Measurements from ENCODE around the gene TM7SF3. TPM values are rescaled to one million over a fixed set of nuclear protein-coding genes. Genes with fewer than 3 reads are reported as not detected.
"Not testable (repeated sequence)": the region's sequence is repeated elsewhere in the genome, so short reads cannot be mapped to it uniquely, and the experiment has no call there.

The TM7SF3 gene, protein sequence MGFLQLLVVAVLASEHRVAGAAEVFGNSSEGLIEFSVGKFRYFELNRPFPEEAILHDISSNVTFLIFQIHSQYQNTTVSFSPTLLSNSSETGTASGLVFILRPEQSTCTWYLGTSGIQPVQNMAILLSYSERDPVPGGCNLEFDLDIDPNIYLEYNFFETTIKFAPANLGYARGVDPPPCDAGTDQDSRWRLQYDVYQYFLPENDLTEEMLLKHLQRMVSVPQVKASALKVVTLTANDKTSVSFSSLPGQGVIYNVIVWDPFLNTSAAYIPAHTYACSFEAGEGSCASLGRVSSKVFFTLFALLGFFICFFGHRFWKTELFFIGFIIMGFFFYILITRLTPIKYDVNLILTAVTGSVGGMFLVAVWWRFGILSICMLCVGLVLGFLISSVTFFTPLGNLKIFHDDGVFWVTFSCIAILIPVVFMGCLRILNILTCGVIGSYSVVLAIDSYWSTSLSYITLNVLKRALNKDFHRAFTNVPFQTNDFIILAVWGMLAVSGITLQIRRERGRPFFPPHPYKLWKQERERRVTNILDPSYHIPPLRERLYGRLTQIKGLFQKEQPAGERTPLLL
- total RNA-seq: 64.9 and 105 TPM in 2 replicates

DNA sequence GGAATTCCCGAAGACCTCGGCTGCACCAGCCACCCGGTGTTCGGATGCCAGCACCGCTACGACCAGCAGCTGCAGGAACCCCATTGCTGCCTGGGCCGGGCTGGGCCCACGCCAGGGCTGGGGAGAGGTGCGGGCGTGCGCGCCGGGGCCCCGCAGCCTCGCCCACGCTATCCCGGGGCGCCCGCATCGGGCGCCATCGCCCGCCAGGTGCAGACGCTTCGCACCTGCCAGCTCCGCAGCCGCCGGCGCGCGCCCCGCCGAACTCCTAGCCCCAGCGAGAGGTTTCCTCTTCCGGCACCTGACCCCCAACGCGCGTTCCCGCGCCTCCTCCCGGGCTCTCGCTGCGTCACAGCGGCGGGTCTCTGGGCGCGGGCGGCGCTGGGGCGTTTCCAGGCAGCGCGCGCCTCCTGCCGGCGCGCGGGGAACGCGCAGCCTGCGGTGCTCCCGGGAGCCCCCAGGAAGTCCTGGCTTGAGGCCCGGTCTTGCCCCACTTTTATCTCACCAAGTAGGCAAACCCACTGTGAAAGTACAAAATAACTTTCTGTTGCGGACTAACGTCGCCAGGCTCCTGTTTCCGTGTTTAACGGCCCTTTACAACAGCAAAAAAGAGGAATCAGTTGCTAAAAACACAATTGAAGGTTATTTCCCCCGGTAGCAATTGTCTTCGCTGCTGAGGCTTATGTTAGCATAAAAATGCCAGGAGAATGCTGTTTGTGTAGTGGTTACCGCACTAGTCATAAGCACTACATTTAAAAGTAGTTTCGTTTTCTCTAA is at the start of gene TM7SF3:
Gene TM7SF3 (minus strand): TSS at position 300 of the 774 bp plus-strand sequence. CDS start 216 bp downstream, at position 84.
- no peak for DNase-seq (ENCODE audit: extremely low read depth, low read depth, low spot score)

DNA sequence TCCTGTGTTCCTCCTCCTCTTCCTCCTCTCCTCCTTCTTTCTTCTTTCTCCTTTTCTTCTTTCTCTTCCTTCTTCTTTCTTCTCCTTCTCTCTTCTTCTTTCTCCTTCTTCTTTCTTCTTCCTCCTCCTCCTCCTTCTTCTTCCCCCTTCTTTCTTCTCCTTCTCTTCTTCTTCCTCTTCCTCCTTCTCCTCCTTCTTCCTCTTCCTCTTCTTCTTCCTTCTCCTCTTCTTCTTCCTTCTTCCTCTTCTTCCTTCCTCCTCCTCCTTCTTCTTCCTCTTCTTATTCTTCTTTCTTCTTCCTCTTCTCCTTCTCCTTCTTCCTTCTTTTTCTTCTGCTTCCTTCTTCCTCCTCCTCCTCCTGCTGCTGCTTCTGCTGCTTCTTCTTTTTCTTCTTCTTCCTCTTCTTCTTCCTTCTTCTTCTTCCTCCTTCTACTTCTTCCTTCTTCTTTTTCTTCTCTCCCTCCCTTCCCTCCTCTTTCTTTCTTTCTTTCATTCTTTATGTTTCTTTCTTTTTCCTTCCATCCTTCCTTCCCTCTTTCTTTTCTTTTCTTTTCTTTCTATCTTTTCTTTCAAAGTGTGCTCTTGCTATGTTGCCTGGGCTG is 49.2 kb upstream of the TM7SF3 start:
- DNase-seq (ENCODE audit: extremely low read depth, low read depth, low spot score): no peak

DNA sequence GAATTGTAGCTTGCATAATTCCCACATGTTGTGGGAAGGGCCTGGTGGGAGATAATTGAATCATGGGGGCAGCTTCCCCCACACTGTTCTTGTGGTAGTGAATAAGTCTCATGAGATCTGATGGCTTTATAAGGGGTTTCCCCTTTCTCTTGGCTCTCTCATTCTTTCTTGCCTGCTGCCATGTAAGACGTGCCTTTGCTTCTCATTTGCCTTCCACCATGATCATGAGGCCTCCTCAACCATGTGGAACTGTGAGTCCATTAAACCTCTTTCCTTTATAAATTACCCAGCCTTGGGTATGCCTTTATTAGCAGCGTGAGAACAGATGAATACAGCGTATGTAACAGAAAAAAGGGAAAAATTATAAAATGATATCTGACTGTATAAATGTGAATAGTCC is 47.1 kb upstream of the TM7SF3 start:
- no peak for DNase-seq (ENCODE audit: extremely low read depth, low read depth, low spot score)

DNA sequence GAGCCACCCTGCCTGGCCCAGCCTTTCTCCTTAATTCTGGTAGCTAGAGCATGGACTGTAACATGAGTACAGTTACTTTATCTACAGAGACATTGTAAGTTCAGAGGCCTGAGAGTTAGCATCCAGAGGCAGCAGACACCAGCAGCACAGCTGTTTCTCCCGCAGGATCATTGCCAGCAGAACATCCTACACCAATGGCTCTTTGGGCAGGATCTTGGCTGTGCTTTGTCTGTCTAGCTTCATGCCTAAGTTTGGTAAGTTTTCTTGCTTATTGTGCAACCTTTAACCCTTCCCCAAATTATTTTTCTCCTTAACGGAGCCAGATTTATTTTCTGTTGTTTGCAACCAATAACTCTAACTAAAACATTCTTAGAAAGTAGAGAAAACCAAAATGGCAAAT is 46.6 kb upstream of the TM7SF3 start:
- no peak for DNase-seq (ENCODE audit: extremely low read depth, low read depth, low spot score)

DNA sequence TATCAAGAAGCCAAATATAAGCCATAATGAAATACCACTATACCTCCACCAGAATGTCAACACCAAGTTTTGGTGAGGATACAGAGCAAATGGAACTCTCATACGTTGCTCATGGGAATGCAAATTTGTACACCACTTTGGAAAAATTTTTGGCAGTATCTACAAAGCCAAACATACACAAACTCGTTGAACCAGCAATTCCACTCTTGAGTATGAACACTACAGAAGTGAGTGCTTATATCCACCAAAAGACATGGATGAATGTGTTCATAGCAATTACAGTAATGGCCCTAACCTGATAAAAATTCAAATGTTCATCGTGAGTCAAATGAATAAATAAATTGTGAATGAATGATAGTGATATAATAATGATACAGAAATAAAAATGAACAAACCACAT is 43.4 kb upstream of the TM7SF3 start:
- DNase-seq (ENCODE audit: extremely low read depth, low read depth, low spot score): no peak

DNA sequence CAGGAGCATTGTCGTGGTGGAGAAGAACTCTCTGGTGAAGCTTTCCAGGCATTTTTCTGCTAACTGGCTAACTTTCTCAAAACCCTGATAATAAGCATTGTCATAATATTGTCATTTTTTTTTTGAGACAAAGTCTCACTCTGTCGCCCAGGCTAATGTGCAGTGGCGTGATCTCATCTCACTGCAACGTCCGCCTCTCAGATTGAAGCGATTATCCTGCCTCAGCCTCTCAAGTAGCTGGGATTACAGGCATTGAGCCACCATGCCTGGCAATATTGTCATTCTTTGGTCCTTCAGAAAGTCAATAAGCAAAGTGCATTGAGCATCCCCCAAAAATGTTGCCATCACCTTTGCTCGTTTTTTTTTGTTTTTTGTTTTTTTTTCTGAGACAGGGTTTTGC is 41.8 kb upstream of the TM7SF3 start:
- DNase-seq (ENCODE audit: extremely low read depth, low read depth, low spot score): no peak

DNA sequence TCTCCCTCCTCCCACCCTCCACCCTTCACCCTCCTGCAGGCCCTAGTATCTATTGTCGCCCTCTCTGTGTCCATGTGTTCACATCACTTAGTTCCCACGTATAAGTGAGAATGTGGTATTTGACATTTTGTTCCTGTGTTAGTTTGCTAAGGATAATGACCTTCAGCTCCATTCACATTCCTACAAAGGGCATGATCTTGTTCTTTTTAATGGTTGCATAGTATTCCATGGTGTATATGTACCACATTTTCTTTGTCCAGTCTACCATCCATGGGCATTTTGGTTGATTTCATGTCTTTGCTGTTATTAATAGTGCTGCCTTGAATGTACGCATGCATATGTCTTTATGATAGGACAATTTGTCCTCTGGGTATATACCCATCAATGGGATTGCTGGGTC is 38.6 kb upstream of the TM7SF3 start:
- no peak for DNase-seq (ENCODE audit: extremely low read depth, low read depth, low spot score)

DNA sequence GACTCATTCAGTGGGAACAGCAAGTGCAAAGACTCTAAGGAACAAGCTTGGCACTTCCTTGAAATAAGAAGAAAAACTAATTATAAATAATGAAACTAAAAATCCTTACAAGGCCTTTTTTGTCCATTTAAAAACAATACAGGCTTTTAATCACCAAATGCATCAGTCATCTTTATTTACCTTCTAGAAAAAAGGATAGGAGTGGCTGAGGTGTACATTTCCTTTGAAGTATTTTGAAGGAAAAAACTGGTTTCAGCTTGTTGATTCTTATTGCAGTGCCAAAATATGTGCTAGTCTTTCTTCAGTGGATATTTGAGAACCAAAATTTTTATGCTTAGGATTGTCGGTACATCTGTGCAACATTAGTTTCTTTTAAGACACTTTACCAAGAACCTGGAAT is 38.0 kb upstream of the TM7SF3 start:
- no peak for DNase-seq (ENCODE audit: extremely low read depth, low read depth, low spot score)

DNA sequence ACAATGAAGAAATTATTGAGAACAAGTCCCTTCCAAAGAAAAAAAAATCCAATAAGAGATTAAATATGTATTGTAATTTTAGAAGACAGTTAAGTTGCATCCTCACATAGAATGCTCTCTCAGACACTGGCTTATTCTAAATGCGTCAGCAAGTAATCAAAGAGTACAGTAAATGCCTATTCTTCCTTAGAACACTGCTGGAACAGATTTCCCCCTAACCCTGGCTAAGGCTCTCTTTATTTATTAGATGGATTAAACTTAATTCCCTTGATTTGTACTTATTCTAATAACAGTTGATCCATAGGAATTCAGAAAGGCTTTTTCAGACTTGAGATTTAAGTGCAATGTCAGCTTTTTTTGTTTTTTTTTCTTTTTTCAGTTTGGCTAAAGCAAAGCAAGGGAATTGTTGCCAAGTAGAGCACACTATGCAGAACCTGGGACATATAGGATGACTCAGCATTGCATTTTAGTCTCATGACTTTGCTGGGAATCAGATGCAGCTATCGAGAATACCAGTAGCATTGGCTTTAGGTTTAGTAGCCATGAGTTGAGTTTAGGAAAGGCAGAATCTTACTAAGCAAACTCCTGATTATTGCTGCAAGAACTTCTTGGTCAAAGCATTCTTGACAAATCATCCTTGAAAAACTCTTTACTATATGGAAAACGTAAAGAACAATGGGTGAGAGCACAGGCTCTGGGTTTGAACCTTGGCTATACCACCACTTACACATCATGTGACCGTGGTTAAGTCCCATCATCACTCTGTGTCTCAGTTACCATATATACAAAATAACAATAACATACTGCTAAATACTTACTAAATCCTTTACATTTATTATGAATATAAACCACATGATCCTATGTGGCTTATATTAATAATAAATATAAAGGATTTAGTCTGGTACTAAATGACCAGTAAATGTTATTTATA is 34.9 kb upstream of the TM7SF3 start:
- peak; percentile 23 for DNase-seq (ENCODE audit: extremely low read depth, low read depth, low spot score)

DNA sequence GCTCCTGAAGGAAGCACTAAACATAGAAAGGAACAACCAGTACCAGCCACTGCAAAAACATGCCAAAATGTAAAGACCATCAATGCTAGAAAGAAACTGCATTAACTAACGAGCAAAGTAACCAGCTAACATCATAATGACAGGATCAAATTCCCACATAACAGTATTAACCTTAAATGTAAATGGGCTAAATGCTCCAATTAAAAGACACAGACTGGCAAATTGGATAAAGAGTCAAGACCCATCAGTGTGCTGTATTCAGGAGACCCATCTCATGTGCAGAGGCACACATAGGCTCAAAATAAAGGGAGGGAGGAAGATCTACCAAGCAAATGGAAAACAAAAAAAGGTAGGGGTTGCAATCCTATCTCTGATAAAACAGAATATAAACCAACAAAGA is 27.8 kb upstream of the TM7SF3 start:
- DNase-seq (ENCODE audit: extremely low read depth, low read depth, low spot score): not testable (repeated sequence)

DNA sequence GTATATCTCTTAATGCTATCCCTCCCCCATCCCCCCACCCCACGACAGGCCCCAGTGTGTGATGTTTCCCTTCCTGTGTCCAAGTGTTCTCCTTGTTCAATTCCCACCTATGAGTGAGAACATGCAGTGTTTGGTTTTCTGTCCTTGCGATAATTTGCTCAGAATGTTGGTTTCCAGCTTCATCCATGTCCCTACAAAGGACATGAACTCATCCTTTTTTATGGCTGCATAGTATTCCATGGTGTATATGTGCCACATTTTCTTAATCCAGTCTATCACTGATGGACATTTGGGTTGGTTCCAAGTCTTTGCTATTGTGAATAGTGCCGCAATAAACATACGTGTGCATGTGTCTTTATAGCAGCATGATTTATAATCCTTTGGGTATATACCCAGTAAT is 26.5 kb upstream of the TM7SF3 start:
- not testable (repeated sequence) for DNase-seq (ENCODE audit: extremely low read depth, low read depth, low spot score)

DNA sequence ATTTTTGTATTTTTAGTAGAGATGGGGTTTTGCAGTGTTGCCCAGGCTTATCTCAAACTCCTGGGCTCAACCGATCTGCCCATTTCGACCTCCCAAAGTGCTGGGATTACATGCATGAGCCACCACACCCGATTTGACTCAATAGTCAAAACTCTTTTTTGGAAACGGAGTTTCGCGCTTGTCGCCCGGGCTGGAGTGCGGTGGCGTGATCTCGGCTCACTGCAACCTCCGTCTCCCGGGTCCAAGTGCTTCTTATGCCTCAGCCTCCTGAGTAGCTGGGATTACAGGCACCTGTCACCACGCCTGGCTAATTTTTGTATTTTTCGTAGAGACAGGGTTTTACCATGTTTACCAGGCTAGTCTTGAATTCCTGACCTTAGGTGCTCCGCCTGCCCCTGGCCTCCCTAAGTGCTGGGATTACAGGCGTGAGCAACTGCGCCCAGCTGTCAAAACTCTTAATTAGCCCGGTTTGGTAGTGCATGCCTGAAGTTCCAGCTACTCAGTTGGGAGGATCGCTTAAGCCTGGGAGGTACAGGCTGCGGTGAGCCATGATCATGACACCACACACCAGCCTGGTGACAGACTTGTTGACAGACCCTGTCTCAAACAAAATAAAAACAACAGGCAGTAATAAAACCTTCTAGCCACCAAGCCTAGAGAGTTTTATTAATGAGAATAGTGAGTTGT is 20.6 kb upstream of the TM7SF3 start:
- no peak for DNase-seq (ENCODE audit: extremely low read depth, low read depth, low spot score)

DNA sequence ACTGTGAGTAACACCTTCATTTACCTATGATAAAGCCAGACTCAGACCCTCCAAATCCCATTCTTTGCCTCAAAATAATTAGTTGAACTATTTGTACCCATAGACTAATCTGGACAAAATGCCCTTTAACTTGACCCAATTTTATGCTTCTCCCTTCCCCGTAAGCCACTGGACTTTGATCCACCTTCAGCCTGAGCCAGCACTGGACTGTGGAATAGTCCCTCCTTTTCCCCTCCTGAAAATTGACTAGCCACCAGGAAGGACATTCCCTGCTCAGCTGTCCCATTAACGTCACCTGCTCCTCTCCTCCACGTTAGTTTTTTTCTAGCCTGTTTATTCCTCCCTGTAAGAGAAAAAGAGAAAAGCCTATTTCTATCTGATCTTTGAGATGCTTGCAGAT is 18.5 kb upstream of the TM7SF3 start:
- DNase-seq (ENCODE audit: extremely low read depth, low read depth, low spot score): no peak

DNA sequence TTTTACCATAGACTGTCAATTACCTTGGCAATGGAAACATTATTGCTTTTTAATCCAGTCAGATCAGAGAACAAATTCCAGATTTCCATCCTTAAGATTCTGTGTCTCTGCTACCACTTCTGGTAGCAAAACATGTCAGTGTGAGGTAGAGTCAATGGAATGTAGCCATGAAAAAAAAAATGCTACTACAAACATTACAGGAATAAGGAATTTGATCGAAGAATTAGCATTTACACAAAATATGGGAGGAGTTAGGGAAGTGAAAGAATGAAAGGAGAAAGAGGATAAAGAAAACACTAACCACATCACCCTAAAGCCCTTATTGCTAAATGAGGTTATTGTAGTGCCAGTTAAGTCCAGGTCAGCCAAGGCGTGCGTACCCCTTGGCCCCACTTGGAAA is 17.3 kb upstream of the TM7SF3 start:
- DNase-seq (ENCODE audit: extremely low read depth, low read depth, low spot score): no peak

DNA sequence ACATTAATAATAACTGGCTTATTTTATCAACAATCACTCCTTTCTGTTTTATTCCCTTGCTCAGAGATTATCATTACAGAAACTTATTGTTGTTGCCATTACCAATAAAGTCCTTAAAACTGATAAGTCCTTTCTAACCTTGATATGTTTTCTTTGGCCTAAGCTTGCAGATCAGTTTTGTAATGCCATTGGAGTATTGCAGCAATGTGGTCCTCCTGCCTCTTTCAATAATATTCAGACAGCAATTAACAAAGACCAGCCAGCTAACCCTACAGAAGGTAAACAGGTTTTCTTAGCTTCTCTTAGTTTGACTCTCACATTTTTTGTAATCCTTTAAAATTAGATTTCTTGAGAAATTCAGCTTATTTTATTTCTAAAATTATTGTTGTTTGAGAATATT is 12.1 kb upstream of the TM7SF3 start:
- DNase-seq (ENCODE audit: extremely low read depth, low read depth, low spot score): no peak

DNA sequence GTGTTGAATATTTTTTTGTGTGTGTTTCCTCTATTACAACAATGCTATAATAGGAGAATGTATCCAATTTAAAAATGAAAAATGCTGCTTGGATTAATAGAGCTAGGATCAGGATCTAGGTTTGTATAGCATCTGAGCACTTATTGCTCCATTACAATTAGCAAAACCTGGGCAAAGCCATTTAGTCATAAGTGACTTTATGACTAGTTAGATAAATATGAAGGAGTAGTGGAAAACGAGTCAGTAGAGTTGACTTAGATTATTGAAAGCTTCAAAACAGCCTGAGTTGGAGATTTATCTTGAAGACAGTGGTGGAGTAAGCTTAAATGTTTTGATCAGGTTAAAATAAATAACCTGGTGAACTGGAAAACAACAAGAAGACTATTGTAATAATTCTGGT is 10.9 kb upstream of the TM7SF3 start:
- DNase-seq (ENCODE audit: extremely low read depth, low read depth, low spot score): no peak

DNA sequence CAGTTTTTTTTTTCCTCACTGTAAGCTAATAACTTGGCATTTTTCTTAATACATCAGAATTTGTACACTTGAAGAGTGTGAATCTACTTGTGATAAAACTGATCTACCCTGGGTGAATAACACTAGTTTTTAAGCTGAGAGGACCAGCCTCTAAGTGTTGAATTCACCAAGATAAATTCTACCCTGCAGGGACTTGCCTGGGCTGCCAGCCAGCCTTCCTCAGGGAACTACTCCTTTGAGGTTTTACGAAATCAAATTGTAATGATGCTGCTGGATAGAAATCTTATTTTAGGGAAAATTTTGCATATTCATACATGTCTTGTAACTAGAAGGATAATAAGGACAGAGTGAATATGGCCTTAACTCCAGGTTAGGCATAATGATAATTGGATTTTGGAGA is 10.1 kb upstream of the TM7SF3 start:
- no peak for DNase-seq (ENCODE audit: extremely low read depth, low read depth, low spot score)

DNA sequence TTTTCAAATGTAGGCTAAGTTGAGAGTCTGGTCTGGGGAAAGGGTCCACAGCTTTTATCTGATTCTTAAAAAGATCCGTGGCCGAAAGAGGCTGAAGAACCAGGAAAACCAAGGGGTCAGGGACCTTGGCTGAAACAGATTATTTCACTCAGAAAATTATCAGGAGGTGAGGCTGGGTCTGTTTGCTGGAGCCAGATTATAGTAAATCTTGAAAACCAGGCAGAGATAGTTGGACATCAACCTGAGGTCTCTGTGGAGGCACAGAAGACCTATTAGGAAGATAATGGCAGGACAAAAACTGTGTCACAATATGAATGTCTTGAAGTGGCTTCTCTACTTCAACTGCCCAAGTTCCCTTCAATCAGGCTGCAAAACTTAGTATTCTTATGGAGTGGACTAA is 6.6 kb upstream of the TM7SF3 start:
- DNase-seq (ENCODE audit: extremely low read depth, low read depth, low spot score): no peak

DNA sequence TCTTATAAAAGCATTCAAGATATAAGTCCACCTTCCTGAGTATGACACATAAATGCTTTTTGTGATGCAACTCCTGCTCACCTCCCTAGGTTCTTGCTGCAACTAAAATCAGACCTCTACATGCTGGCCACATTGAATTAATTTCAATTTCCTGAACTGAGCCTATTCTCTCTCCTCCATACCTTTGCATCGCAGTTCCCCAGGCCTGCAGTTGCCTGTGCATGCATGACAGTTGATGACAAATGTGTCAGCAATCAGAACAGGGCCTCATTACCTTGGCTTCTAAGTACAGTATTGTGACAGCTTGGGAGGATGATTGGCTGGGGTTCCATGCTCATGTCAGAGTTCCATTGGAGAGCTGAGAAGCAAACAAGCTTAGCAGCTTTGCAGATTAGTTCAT is 3.9 kb upstream of the TM7SF3 start:
- DNase-seq (ENCODE audit: extremely low read depth, low read depth, low spot score): no peak
